GM12892 (cell line): Measurements from ENCODE around the gene SNX21.

Source experiments
- DNase-seq: peaks from one replicate; pipeline ENCODE4 v3.0.0; 2011; ENCODE audit not compliant: insufficient read length
- FAIRE-seq: peaks from 2 replicates; lab custom pipeline; 2011; peaks lifted over from hg19 to GRCh38; lab: Jason Lieb, UNC
- POLR2A ChIP-seq: IDR thresholded peaks from 2 replicates; pipeline ENCODE4 v1.6.1; 2011; ENCODE audit warnings: low read depth, low read length, control low read depth
- POLR2AphosphoS5 ChIP-seq: IDR thresholded peaks from 2 replicates; pipeline ENCODE4 v1.6.1; 2011; ENCODE audit warnings: low read depth, low read length, control low read depth
- TAF1 ChIP-seq: IDR thresholded peaks from 2 replicates; pipeline ENCODE4 v1.6.1; 2011; ENCODE audit warnings: low read depth, mild to moderate bottlenecking, control low read depth, low read length, borderline replicate concordance

The SNX21 gene

DNA sequence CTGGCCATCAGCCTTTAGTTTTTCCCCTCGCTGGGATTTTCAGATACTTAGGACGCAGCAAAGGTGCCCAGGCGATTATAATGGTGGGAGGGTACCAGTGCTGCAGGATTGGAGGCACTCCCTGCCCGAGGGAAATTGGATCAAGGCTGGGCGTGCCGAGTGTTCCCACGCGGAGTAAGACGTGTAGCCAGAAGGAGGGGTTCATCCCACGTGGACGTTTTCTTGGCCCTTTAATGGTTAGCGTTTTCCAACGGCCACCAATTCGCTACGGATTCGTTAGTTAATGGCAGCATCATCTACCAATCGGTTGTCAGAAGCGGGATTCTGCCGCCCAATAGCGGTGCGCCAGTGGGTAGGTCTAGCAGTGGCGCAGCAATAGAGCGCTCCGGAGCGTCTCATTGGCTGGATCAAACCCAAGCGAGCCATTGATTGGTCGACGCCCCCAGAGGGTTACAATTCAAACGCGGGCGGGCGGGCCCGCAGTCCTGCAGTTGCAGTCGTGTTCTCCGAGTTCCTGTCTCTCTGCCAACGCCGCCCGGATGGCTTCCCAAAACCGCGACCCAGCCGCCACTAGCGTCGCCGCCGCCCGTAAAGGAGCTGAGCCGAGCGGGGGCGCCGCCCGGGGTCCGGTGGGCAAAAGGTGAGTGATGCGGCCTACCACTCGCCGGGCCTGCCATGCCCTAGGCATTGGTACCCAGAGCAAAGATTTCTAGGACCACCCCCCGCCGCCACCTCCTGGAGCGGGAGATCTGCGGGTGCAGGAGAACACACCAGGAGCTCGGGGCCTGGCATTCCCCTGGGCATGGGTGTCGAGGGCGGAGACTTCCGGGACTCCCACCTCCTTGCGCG is 21.2 kb upstream of the SNX21 start, which contains the start of gene UBE2C:
Gene UBE2C (plus strand): TSS at position 488 of the 849 bp plus-strand sequence. CDS start 52 bp downstream, at position 540.
- peak; percentile 92 for FAIRE-seq

DNA sequence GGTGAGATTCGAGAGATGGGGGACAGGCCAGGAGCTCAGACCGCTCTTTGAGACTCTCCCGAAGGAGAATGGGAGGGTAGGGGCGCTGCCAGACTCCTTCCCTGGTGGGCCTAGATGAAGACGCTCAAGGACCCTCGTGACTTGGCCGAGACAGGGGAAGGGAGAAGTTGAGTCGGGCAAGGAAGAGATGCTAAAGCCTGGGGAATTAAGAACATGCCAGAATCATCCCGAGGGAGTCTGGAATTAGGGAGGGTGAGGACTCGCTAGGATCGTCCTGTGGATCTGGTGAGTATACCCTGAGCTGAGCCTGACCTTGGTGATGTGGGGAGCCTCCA is 20.6 kb upstream of the SNX21 start:
- FAIRE-seq (no peak), DNase-seq (no peak)
- no peak for TF ChIP-seq TAF1
- TF ChIP-seq POLR2AphosphoS5: no peak
- TF ChIP-seq POLR2A: no peak

More for the DNA sequence above, 21.2 kb upstream of the SNX21 start, which contains the start of gene UBE2C:
- TF ChIP-seq POLR2A (peak; percentile 50; the same call in 1 of the 2 replicates), POLR2AphosphoS5 (peak; percentile 47; the same call in 1 of the 2 replicates), TAF1 (0 out of 2 replicates have a peak, but pooled peaks have one; percentile 33)
- DNase-seq: peak; percentile 97

DNA sequence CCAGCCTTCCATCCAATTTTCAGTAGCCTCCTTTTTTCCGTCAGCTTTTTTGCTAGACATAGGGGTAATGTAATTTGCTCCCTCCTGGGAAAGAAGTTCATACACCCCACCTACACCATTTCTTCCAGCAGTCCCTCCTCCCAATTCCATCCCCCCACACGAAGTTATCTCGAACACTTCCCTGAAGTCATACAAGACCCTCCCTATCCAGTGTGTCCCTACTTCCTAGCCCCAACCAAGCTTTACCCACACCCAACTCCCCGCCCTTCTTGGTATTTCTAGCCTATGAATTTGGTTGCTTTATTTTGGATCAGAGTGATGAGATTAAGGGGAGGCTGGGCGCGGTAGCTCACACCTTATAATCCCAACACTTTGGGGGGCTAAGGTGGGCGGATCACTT is 20.1 kb upstream of the SNX21 start:
- no peak for TF ChIP-seq POLR2AphosphoS5
- no peak for TF ChIP-seq POLR2A
- no peak for TF ChIP-seq TAF1
- FAIRE-seq (no peak), DNase-seq (no peak)

DNA sequence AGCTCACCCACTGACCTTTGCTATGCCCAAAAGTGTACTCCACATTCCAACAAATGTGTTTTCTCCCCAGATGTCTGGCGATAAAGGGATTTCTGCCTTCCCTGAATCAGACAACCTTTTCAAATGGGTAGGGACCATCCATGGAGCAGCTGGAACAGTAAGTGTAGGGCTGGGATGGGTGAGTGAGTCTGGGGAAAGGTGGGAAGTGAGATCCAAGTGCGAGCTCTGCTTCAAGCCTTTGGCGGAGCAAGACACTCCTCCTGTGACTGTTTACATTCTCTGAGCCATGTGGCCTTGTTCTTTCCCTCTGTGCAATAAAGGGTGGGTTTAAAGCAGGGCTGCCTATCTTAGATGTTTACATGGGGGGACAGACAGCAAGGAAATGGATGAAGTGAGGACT is 19.3 kb upstream of the SNX21 start:
- FAIRE-seq: no peak
- TF ChIP-seq POLR2A: no peak
- no peak for TF ChIP-seq POLR2AphosphoS5
- TF ChIP-seq TAF1: no peak
- no peak for DNase-seq

DNA sequence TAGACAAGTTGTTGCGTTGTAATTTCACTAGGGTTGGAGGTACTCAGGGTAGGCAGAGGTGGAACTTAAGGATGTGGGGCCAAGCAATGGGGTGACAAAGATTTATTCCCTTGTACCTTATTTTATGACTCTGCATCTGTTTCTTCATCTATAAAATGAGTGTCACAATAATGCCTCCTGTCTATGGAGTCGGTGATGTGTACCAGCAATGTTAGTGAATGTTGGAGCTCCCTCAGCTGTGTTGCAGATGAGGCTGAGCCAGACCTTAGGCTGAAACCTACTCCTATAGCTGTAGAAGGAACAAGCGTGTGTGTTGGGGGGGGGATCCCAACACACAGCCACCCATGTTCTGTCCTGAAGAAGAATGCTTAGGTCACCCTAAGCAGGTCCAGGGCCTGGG is 16.6 kb upstream of the SNX21 start:
- FAIRE-seq: no peak
- no peak for TF ChIP-seq POLR2A
- no peak for TF ChIP-seq TAF1
- no peak for TF ChIP-seq POLR2AphosphoS5
- DNase-seq: no peak

DNA sequence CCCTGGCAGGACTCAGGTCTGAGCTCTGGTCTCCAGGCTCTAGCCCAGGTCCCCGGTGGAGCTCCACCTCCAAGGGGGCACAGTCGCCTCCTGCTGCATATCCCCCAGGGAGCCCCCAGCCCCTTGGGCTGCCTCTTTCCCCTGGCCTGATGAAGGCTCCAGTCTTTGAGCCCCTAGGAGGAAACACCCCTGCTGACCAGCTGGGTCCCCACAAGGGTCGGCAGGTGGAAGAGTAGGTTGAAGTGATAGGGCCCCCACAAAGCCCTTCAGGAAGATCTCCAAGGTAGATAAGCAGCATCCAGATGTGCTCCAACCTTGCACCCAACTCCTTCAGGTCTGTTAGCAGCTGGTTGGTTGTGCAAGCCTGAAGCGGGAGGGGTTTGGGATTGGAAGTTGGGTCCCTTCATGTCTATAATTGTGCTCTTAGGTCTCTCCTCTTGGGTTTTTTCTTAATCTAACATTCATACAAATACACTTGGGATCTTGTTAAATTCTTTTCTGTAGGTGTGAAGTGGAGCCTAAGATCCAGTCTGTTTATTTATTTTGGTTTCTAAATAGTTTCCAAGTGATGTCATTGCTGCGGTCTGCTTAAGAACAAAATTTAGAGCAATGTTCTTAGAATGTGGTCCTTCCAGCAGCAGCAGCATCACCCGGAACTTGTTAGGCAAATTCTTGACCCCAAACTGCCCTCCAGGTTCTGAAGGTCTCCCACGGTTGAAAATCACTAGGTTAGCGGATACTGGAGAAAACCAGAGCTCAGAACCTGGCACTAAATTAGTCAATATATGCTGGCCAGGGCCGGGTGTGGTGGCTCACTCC is 16.0 kb upstream of the SNX21 start:
- FAIRE-seq: no peak
- TF ChIP-seq POLR2A (peak; percentile 45; the same call in 1 of the 2 replicates), POLR2AphosphoS5 (no peak; the same call in 1 of the 2 replicates)
- DNase-seq: no peak

DNA sequence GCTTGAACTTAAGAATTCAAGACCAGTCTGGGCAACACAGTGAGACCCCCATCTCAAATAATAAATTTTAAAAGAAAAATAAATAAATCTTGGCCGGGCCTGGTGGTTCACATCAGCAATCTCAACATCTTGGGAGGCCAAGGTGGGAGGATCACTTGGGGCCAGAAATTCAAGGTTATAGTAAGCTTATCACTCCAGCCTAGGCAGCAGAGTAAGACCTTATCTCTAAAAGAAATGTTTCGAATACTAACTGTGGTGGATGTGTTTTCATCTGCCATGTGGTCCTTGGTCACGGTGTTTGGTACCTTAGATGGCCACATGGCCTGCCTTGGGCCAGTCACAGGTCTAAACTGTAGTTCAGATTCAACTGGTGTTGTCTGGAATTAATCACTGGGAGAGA is 15.4 kb upstream of the SNX21 start:
- FAIRE-seq (no peak), DNase-seq (no peak)
- TF ChIP-seq POLR2A: no peak
- TF ChIP-seq TAF1: no peak
- no peak for TF ChIP-seq POLR2AphosphoS5

DNA sequence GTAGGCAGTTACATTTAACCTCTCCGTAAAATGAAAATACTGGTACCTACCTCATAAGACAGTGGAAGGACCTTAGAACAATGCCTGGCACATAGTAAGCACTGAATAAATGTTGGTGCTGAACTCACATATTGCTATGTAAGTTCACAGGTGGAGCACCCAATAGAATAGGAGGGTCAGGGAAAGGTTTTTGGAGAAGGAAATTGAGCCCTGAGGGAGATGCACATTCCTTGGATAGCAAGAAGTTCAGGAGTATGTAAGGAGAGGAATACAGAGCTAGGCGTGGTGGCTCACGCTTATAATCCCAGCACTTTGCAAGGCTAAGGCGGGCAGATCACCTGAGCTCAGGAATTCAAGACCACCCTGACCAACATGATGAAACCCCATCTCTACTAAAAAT is 14.1 kb upstream of the SNX21 start:
- no peak for TF ChIP-seq POLR2A
- FAIRE-seq: no peak
- no peak for DNase-seq

DNA sequence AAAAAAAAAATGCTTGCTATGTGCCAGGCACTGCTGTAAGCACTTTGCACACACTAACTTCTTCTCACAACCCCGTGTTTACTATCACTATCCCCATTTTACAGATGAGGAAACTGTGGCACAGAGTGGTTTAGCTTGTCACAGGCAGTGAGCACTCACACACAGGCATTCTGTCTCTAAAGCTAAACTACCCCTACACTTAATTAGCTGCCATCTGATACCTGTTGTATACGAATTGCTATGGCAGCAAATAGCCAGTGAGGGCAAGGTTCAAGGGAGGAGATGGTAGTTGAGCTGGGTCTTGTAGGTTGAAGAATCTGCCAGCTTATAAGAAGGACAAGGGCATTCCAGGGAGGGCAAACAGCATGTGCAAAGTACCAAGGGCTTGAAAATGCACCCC is 11.7 kb upstream of the SNX21 start:
- TF ChIP-seq POLR2AphosphoS5 (no peak), POLR2A (no peak), TAF1 (no peak)
- DNase-seq (no peak), FAIRE-seq (no peak)

DNA sequence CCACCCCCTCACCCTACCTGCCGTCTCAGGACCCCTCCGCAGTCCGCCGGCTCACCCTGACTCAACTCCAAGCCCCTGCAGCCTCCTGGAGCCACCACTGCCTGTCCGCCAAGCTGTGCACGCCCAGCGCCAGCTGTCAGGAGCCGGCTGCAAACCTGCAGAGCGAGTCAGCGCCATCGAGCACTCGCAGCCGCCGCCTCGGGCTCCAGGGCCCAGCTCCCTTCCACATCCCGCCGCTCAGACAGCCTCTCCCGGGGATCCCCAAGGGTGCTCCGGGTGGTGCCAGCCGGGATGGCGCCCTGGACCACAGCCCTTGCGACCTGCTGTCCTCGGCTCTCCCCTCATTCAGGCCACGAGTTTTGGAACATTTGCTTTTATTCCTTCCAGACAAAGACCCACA is 10.7 kb upstream of the SNX21 start:
- no peak for FAIRE-seq
- TF ChIP-seq POLR2AphosphoS5 (no peak), POLR2A (no peak), TAF1 (no peak)
- DNase-seq: no peak

DNA sequence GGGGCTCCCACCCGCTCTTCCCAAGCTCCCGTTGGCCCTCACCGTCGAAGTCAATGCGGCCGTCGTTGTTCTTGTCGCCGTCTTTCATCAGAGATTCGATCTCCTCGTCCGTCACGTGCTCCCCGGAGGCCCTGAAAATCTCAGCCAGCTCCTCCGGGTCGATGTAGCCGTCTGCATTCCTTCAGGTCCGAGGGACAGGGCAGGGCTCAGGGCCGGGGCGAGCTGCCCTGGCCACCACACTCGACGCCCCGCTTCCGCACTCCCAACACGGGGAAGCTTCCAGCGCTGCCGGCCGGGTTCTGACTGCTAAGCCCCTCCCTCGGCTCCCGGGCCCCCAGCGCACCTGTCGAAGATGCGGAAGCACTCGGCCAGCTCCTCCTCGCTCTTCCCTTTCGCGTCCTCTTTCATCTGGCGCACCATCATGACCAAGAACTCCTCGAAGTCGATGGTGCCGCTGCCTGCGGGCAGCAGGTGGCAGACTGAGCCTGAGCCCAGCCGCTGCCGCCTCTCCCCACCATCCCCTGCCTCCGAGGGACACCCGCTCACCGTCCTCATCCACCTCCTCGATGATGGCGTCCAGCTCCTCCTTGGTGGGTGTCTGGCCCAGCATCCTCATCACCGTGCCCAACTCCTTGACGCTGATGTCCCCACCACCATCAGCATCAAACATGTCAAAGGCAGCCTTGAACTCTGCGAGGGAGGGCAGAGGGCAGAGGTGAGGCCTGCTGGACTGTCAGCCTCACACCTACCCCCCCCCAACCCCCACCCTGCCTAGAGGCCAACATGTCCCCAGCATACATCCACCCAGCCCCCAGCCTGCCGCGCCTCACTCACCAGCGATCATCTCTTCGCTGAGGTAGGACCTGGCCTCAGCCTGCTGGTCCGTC is 9.4 kb upstream of the SNX21 start:
- DNase-seq (peak; percentile 42), FAIRE-seq (no peak)
- TF ChIP-seq POLR2AphosphoS5 (no peak), POLR2A (no peak), TAF1 (no peak)
